WTC11 (cell line): ENCODE results near the gene FBXL7. TPM values are rescaled to one million over a fixed set of nuclear protein-coding genes. Genes with fewer than 3 reads are reported as not detected.

Experiments
- ATAC-seq: fragments of 200-7000 bp; cut with Tn5 transposase; 2 replicates; pipeline ENCODE4 v1.10.0; 2021; ENCODE audit warnings: mild to moderate bottlenecking, moderate library complexity
- CTCF ChIA-PET: fragments of 300-600 bp; sonication (Branson Sonifier 250); formaldehyde crosslinking; loops from one replicate; lab custom pipeline; 2021; ENCODE audit warnings: antibody characterized with exemption; lab: Charles Lee
- POLR2A ChIA-PET: fragments of 350-600 bp; sonication (Branson Sonifier 250); formaldehyde crosslinking; loops from one replicate; lab custom pipeline; 2021; ENCODE audit warnings: antibody characterized with exemption; lab: Charles Lee
- DNase-seq: peaks from one replicate; pipeline ENCODE4 v3.0.0; 2021; ENCODE audit warnings: low spot score
- H3K27ac Mint-ChIP-seq: 2 replicates; pipeline ENCODE4 v1.8.0; 2021; ENCODE audit warnings: mixed read lengths
- H3K27me3 Mint-ChIP-seq: 2 replicates; pipeline ENCODE4 v1.8.0; 2021; ENCODE audit warnings: low read depth, mild to moderate bottlenecking, moderate library complexity, mixed read lengths
- H3K36me3 Mint-ChIP-seq: 2 replicates; pipeline ENCODE4 v1.8.0; 2021; ENCODE audit warnings: mixed read lengths
- H3K4me1 Mint-ChIP-seq: 2 replicates; pipeline ENCODE4 v1.8.0; 2022; ENCODE audit warnings: mixed read lengths
- H3K4me3 Mint-ChIP-seq: 2 replicates; pipeline ENCODE4 v1.8.0; 2021; ENCODE audit warnings: mild to moderate bottlenecking, moderate library complexity, mixed read lengths
- H3K9me3 Mint-ChIP-seq: 2 replicates; pipeline ENCODE4 v1.8.0; 2021; ENCODE audit warnings: mixed read lengths
- CREM ChIP-seq: sonication (generic); formaldehyde crosslinking; IDR thresholded peaks from 2 replicates; pipeline ENCODE4 v1.8.1; 2022; ENCODE audit warnings: mild to moderate bottlenecking, missing genetic modification reagents, moderate library complexity
- FOXP1 ChIP-seq: sonication (generic); formaldehyde crosslinking; IDR thresholded peaks from 2 replicates; pipeline ENCODE4 v1.8.0; 2022; ENCODE audit warnings: missing genetic modification reagents, mild to moderate bottlenecking, moderate library complexity, borderline replicate concordance
- GTF2I ChIP-seq: fragments of 250-450 bp; sonication (Bioruptor Pico); conservative IDR thresholded peaks from 2 replicates; pipeline ENCODE4 v1.4.0; 2021; ENCODE audit warnings: mild to moderate bottlenecking
- IRF2 ChIP-seq: sonication (generic); formaldehyde crosslinking; IDR thresholded peaks from 2 replicates; pipeline ENCODE4 v1.8.0; 2022; ENCODE audit warnings: low read depth, missing genetic modification reagents, borderline replicate concordance
- JUN ChIP-seq: sonication (generic); formaldehyde crosslinking; IDR thresholded peaks from 2 replicates; pipeline ENCODE4 v1.8.0; 2023; ENCODE audit warnings: mild to moderate bottlenecking, missing genetic modification reagents
- MXD4 ChIP-seq: fragments of 250-450 bp; sonication (Bioruptor Pico); IDR thresholded peaks from 2 replicates; pipeline ENCODE4 v1.8.0; 2021; ENCODE audit warnings: mild to moderate bottlenecking, moderate library complexity, borderline replicate concordance
- NFE2L1 ChIP-seq: sonication (generic); formaldehyde crosslinking; IDR thresholded peaks from 2 replicates; pipeline ENCODE4 v1.8.1; 2023; ENCODE audit warnings: missing genetic modification reagents
- NFYB ChIP-seq: sonication (generic); formaldehyde crosslinking; conservative IDR thresholded peaks from 2 replicates; pipeline ENCODE4 v1.8.0; 2022; ENCODE audit warnings: low read depth, missing genetic modification reagents
- SP1 ChIP-seq: sonication (generic); formaldehyde crosslinking; conservative IDR thresholded peaks from 2 replicates; pipeline ENCODE4 v1.8.1; 2022; ENCODE audit warnings: missing genetic modification reagents
- TEAD1 ChIP-seq: sonication (generic); formaldehyde crosslinking; IDR thresholded peaks from 2 replicates; pipeline ENCODE4 v1.8.0; 2022; ENCODE audit warnings: mild to moderate bottlenecking, missing genetic modification reagents
- ZNF219 ChIP-seq: sonication (generic); formaldehyde crosslinking; IDR thresholded peaks from 2 replicates; pipeline ENCODE4 v1.8.0; 2023; ENCODE audit warnings: missing genetic modification reagents, mild to moderate bottlenecking, borderline replicate concordance
- ZNF232 ChIP-seq: sonication (generic); formaldehyde crosslinking; IDR thresholded peaks from 2 replicates; pipeline ENCODE4 v1.8.0; 2022; ENCODE audit warnings: mild to moderate bottlenecking, missing genetic modification reagents
- ZNF263 ChIP-seq: sonication (generic); formaldehyde crosslinking; IDR thresholded peaks from 2 replicates; pipeline ENCODE4 v1.8.1; 2022; ENCODE audit warnings: low read depth, mild to moderate bottlenecking, moderate library complexity, missing genetic modification reagents
- ZNF396 ChIP-seq: fragments of 250-450 bp; sonication (Bioruptor Pico); IDR thresholded peaks from 2 replicates; pipeline ENCODE4 v1.8.0; 2021; ENCODE audit warnings: mild to moderate bottlenecking, moderate library complexity, borderline replicate concordance
- total RNA-seq: library from RNA; stranded (reverse); gene quantifications from 3 replicates; pipeline ENCODE4 v1.2.3, GENCODE V29; 2021
- TF ChIP-seq, protein P1 (sequence below): sonication (generic); formaldehyde crosslinking; IDR thresholded peaks from 2 replicates; pipeline ENCODE4 v1.8.0; 2023; ENCODE audit warnings: missing genetic modification reagents
- TF ChIP-seq, protein P2 (sequence below): sonication (generic); formaldehyde crosslinking; IDR thresholded peaks from 2 replicates; pipeline ENCODE4 v1.8.1; 2022; ENCODE audit warnings: mild to moderate bottlenecking, missing genetic modification reagents, moderate library complexity, borderline replicate concordance
- TF ChIP-seq, protein P3 (sequence below): sonication (generic); formaldehyde crosslinking; IDR thresholded peaks from 2 replicates; pipeline ENCODE4 v1.8.0; 2022; ENCODE audit warnings: missing genetic modification reagents
- TF ChIP-seq, protein P4 (sequence below): fragments of 250-450 bp; sonication (Bioruptor Pico); IDR thresholded peaks from 2 replicates; pipeline ENCODE4 v1.9.0; 2021; ENCODE audit warnings: moderate library complexity, mild to moderate bottlenecking, inconsistent platforms, borderline replicate concordance
- TF ChIP-seq, protein P5 (sequence below): sonication (generic); formaldehyde crosslinking; IDR thresholded peaks from 2 replicates; pipeline ENCODE4 v1.8.0; 2022; ENCODE audit warnings: mild to moderate bottlenecking, missing genetic modification reagents
- TF ChIP-seq, protein P6 (sequence below): sonication (generic); formaldehyde crosslinking; conservative IDR thresholded peaks from 2 replicates; pipeline ENCODE4 v1.8.1; 2023; ENCODE audit warnings: mild to moderate bottlenecking, low read depth, missing genetic modification reagents, moderate library complexity
- TF ChIP-seq, protein P7 (sequence below): sonication (generic); formaldehyde crosslinking; IDR thresholded peaks from 2 replicates; pipeline ENCODE4 v1.8.1; 2022; ENCODE audit warnings: missing genetic modification reagents, borderline replicate concordance

FBXL7 gene
- total RNA-seq, 1 experiment from 2014 or later = 13.8 TPM

DNA sequence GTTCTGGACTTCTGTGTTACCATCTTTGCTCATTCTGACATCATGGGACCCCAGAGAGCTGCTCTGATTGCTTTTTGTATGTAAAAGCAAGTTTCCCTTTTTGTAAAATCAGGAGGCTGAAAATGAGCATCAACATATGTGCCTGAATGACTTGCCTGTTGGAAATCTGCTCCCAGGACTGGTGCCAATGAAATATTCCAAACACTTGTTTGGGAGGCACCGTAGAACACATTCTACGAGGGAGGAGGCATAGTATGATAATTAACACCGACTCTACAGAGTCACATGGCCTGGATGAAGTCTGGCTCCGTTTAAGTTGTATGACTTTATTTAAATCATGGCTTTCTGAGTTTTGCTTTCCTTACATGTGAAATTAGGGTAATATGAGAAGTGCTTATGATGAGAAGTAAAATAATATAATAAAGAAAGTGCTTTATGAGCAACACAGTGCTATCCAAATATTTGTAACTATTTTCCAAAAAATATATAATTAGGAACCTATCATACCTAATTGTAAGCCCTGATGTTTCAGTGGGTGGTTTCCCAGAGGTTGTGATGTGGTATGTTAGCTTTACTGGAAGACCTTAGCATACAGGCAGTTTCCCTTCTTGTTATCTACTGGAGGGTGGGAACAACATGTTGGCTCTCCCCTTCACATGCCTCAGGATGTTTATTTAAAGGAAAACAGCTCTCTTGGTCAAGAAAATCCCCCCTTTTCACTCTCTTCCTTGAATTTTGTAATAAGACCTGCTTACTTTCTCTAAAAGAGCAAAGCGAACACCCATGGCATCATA lies 238.1 kb downstream of the FBXL7 start:
- Mint-ChIP-seq H3K27me3 (no peaks in the 10 kb centered on the region), H3K4me3 (no peak overlapping the region), H3K27ac (no peak overlapping the region), H3K9me3 (peaks cover 17% of the 10 kb centered on the region), H3K4me1 (peaks cover 10% of the 10 kb centered on the region)
- no peak for TF ChIP-seq GTF2I (CRISPR knock-in tag)
- TF ChIP-seq, all 79 proteins: peak for 0
- ChIA-PET POLR2A (no interaction called here), CTCF (no interaction called here)
- peaks cover 9% of the 10 kb centered on the region for H3K36me3 Mint-ChIP-seq
- ATAC-seq (no peak), DNase-seq (no peak)

DNA sequence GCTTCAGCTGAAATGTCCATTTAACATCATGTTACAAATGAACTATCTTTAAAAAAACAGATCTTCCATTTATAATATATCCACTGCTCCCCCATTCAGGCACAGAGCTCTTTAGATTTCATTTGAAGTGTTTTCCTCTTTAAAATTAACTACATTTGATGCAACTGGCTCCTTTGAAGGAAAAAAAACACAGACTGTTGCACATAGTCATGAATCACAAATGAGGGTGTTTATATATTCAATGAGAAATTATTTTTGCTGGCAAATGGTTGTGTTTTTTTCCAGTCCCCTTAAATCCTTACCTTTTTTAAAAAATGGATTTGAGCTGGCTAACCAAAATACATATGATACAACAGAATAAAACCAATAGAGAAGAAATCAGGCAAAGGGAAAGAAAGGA lies 240.4 kb downstream of the FBXL7 start:
- H3K36me3 Mint-ChIP-seq = peaks cover 25% of the 10 kb centered on the region
- DNase-seq (no peak), ATAC-seq (no peak)
- peaks cover 35% of the 10 kb centered on the region for H3K9me3 Mint-ChIP-seq
- no peak overlapping the region for H3K4me3 Mint-ChIP-seq
- TF ChIP-seq, protein P1, sequence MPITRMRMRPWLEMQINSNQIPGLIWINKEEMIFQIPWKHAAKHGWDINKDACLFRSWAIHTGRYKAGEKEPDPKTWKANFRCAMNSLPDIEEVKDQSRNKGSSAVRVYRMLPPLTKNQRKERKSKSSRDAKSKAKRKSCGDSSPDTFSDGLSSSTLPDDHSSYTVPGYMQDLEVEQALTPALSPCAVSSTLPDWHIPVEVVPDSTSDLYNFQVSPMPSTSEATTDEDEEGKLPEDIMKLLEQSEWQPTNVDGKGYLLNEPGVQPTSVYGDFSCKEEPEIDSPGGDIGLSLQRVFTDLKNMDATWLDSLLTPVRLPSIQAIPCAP (CRISPR knock-in tag) = no peak
- TF ChIP-seq GTF2I (CRISPR knock-in tag) (no peak), ZNF263 (CRISPR knock-in tag) (no peak), IRF2 (CRISPR knock-in tag) (no peak), ZNF219 (no peak), NFE2L1 (CRISPR knock-in tag) (no peak), ZNF232 (CRISPR knock-in tag) (no peak), FOXP1 (CRISPR knock-in tag) (no peak), ZNF396 (CRISPR knock-in tag) (no peak), SP1 (no peak), TEAD1 (no peak), MXD4 (CRISPR knock-in tag) (no peak)
- TF ChIP-seq, protein P2, sequence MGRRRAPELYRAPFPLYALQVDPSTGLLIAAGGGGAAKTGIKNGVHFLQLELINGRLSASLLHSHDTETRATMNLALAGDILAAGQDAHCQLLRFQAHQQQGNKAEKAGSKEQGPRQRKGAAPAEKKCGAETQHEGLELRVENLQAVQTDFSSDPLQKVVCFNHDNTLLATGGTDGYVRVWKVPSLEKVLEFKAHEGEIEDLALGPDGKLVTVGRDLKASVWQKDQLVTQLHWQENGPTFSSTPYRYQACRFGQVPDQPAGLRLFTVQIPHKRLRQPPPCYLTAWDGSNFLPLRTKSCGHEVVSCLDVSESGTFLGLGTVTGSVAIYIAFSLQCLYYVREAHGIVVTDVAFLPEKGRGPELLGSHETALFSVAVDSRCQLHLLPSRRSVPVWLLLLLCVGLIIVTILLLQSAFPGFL (CRISPR knock-in tag) = no peak
- TF ChIP-seq, protein P3, sequence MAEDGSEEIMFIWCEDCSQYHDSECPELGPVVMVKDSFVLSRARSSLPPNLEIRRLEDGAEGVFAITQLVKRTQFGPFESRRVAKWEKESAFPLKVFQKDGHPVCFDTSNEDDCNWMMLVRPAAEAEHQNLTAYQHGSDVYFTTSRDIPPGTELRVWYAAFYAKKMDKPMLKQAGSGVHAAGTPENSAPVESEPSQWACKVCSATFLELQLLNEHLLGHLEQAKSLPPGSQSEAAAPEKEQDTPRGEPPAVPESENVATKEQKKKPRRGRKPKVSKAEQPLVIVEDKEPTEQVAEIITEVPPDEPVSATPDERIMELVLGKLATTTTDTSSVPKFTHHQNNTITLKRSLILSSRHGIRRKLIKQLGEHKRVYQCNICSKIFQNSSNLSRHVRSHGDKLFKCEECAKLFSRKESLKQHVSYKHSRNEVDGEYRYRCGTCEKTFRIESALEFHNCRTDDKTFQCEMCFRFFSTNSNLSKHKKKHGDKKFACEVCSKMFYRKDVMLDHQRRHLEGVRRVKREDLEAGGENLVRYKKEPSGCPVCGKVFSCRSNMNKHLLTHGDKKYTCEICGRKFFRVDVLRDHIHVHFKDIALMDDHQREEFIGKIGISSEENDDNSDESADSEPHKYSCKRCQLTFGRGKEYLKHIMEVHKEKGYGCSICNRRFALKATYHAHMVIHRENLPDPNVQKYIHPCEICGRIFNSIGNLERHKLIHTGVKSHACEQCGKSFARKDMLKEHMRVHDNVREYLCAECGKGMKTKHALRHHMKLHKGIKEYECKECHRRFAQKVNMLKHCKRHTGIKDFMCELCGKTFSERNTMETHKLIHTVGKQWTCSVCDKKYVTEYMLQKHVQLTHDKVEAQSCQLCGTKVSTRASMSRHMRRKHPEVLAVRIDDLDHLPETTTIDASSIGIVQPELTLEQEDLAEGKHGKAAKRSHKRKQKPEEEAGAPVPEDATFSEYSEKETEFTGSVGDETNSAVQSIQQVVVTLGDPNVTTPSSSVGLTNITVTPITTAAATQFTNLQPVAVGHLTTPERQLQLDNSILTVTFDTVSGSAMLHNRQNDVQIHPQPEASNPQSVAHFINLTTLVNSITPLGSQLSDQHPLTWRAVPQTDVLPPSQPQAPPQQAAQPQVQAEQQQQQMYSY (CRISPR knock-in tag) = no peak
- TF ChIP-seq, protein P4, sequence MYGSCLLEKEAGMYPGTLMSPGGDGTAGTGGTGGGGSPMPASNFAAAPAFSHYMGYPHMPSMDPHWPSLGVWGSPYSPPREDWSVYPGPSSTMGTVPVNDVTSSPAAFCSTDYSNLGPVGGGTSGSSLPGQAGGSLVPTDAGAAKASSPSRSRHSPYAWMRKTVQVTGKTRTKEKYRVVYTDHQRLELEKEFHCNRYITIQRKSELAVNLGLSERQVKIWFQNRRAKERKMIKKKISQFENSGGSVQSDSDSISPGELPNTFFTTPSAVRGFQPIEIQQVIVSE (CRISPR knock-in tag) = no peak
- CTCF ChIA-PET = no interaction called here
- peaks cover 7% of the 10 kb centered on the region for H3K4me1 Mint-ChIP-seq
- H3K27ac Mint-ChIP-seq = no peak overlapping the region
- POLR2A ChIA-PET = no interaction called here
- peaks cover 5% of the 10 kb centered on the region for H3K27me3 Mint-ChIP-seq

DNA sequence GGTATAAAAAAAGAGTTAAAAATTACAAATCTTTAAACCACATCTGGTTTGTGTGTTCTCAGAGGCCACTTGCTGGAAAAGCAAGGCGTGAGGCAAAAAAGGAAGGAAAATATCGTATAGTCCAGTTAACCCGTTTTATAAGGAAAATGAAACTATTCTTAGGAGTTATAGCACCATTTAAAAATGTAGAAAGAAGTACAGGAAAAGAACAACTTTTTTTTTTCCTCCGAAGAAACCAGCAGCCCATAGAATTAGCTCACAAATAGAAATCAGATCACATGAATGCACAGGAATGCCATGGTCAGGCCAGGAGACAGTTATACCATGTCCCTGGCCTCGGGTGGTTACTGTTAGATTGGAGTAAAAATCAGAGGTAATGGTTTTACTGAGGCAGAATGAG lies 241.6 kb downstream of the FBXL7 start:
- POLR2A ChIA-PET = no interaction called here
- Mint-ChIP-seq H3K9me3 (peaks cover 35% of the 10 kb centered on the region), H3K27ac (no peak overlapping the region), H3K4me1 (peaks cover 1% of the 10 kb centered on the region; the same call in 1 of the 2 replicates), H3K36me3 (peaks cover 25% of the 10 kb centered on the region), H3K4me3 (no peak overlapping the region), H3K27me3 (peaks cover 5% of the 10 kb centered on the region)
- CTCF ChIA-PET = no interaction called here
- DNase-seq (no peak), ATAC-seq (no peak)
- TF ChIP-seq, protein P5, sequence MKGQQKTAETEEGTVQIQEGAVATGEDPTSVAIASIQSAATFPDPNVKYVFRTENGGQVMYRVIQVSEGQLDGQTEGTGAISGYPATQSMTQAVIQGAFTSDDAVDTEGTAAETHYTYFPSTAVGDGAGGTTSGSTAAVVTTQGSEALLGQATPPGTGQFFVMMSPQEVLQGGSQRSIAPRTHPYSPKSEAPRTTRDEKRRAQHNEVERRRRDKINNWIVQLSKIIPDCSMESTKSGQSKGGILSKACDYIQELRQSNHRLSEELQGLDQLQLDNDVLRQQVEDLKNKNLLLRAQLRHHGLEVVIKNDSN = no peak
- TF ChIP-seq, protein P6, sequence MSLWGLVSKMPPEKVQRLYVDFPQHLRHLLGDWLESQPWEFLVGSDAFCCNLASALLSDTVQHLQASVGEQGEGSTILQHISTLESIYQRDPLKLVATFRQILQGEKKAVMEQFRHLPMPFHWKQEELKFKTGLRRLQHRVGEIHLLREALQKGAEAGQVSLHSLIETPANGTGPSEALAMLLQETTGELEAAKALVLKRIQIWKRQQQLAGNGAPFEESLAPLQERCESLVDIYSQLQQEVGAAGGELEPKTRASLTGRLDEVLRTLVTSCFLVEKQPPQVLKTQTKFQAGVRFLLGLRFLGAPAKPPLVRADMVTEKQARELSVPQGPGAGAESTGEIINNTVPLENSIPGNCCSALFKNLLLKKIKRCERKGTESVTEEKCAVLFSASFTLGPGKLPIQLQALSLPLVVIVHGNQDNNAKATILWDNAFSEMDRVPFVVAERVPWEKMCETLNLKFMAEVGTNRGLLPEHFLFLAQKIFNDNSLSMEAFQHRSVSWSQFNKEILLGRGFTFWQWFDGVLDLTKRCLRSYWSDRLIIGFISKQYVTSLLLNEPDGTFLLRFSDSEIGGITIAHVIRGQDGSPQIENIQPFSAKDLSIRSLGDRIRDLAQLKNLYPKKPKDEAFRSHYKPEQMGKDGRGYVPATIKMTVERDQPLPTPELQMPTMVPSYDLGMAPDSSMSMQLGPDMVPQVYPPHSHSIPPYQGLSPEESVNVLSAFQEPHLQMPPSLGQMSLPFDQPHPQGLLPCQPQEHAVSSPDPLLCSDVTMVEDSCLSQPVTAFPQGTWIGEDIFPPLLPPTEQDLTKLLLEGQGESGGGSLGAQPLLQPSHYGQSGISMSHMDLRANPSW (CRISPR knock-in tag) = no peak
- TF ChIP-seq JUN (CRISPR knock-in tag) (no peak), NFYB (CRISPR knock-in tag) (no peak), CREM (CRISPR knock-in tag) (no peak)
- TF ChIP-seq, protein P7, sequence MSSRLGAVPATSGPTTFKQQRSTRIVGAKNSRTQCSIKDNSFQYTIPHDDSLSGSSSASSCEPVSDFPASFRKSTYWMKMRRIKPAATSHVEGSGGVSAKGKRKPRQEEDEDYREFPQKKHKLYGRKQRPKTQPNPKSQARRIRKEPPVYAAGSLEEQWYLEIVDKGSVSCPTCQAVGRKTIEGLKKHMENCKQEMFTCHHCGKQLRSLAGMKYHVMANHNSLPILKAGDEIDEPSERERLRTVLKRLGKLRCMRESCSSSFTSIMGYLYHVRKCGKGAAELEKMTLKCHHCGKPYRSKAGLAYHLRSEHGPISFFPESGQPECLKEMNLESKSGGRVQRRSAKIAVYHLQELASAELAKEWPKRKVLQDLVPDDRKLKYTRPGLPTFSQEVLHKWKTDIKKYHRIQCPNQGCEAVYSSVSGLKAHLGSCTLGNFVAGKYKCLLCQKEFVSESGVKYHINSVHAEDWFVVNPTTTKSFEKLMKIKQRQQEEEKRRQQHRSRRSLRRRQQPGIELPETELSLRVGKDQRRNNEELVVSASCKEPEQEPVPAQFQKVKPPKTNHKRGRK (CRISPR knock-in tag) = no peak
